ENCODE data around the gene SCD5.

GRCh38 chr4:82765134-82765533, 33.5 kb downstream of the SCD5 start:
- no peak for TF ChIP-seq CTCF (CRISPR knock-in tag; IDR thresholded peaks at IDR 0.05)
- TF ChIP-seq STAT6 (CRISPR knock-in tag; IDR thresholded peaks at IDR 0.05; ENCODE audit: borderline replicate concordance): no peak
- TF ChIP-seq SNAPC2 (CRISPR knock-in tag; IDR thresholded peaks at IDR 0.05): no peak
- no peak for TF ChIP-seq FOSL1 (CRISPR knock-in tag; IDR thresholded peaks at IDR 0.05; ENCODE audit: borderline replicate concordance)
- TF ChIP-seq ZKSCAN1 (IDR thresholded peaks at IDR 0.05; ENCODE audit: low read length): no peak
